Measurements from ENCODE around the gene PXDN. TPM values are rescaled to one million over a fixed set of nuclear protein-coding genes. Genes with fewer than 3 reads are reported as not detected.

PXDN gene, protein sequence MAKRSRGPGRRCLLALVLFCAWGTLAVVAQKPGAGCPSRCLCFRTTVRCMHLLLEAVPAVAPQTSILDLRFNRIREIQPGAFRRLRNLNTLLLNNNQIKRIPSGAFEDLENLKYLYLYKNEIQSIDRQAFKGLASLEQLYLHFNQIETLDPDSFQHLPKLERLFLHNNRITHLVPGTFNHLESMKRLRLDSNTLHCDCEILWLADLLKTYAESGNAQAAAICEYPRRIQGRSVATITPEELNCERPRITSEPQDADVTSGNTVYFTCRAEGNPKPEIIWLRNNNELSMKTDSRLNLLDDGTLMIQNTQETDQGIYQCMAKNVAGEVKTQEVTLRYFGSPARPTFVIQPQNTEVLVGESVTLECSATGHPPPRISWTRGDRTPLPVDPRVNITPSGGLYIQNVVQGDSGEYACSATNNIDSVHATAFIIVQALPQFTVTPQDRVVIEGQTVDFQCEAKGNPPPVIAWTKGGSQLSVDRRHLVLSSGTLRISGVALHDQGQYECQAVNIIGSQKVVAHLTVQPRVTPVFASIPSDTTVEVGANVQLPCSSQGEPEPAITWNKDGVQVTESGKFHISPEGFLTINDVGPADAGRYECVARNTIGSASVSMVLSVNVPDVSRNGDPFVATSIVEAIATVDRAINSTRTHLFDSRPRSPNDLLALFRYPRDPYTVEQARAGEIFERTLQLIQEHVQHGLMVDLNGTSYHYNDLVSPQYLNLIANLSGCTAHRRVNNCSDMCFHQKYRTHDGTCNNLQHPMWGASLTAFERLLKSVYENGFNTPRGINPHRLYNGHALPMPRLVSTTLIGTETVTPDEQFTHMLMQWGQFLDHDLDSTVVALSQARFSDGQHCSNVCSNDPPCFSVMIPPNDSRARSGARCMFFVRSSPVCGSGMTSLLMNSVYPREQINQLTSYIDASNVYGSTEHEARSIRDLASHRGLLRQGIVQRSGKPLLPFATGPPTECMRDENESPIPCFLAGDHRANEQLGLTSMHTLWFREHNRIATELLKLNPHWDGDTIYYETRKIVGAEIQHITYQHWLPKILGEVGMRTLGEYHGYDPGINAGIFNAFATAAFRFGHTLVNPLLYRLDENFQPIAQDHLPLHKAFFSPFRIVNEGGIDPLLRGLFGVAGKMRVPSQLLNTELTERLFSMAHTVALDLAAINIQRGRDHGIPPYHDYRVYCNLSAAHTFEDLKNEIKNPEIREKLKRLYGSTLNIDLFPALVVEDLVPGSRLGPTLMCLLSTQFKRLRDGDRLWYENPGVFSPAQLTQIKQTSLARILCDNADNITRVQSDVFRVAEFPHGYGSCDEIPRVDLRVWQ (N-terminal part only)
- 81.8 and 240 TPM in 2 replicates for total RNA-seq (ENCODE audit: low replicate concordance)

GRCh38 chr2:1744446-1745170 is at the start of gene PXDN:
PXDN (minus strand) TSS chr2:1744515; CDS start chr2:1744455, 60 bp downstream.

Measured in smooth muscle cell of the coronary artery (primary cell).